ENCODE results near the gene MARS1.

- no peak for TF ChIP-seq EZH2phosphoT487 (IDR thresholded peaks at IDR 0.05; ENCODE audit: low read depth, severe bottlenecking, unreplicated experiment)
- TF ChIP-seq CTCF (IDR thresholded peaks at IDR 0.05; ENCODE audit: poor library complexity), result no peak
Measured at GRCh38 chr12:57563358-57563757, 75.5 kb downstream of the MARS1 start.

All from hepatocyte (in vitro differentiated cells).